Measurements from ENCODE around the gene ATF7IP2. TPM values are rescaled to one million over a fixed set of nuclear protein-coding genes. Genes with fewer than 3 reads are reported as not detected.
A peak's percentile ranks its signal among the peaks of the same experiment; 100 is the strongest.

Gene ATF7IP2
- total and polyA plus RNA-seq, 2 of the 13 experiments (the other 11 are each of a cell fraction or from before 2014, with no cell fraction given): 117 to 217 TPM

DNA sequence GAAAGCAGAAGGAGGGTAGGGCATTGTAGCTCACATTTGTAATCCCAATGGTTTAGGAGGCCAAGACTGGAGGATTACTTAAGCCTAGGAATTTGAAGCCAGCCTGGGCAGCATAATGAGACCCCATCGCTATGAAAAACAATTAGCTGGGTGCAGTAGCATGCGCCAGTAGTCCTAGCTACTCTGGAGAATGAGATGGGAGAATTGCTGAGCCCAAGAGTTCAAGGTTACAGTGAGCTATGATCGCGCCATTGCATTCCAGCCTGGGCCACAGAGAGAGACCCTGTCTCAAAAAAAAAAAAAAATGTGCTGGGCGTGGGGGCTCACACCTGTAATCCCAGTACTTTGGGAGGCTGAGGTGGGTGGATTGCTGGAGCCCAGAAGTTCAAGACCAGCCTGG, 5.0 kb downstream of the ATF7IP2 start:
- POLR2A ChIA-PET: interaction anchor here (1.6 to 3.0 kb wide), 5 partner anchors 29 to 353 kb away, joined by 4 to 11 read pairs (median 6); partner anchors contain the start of gene NUBP1
- Histone ChIP-seq H3K4me3 (replicated peaks in 1 of 3; ENCODE audit: insufficient read depth in 1 of 3, low read depth in 2 of 3, low read length in 3 of 3) (no peak overlapping the region), H3K4me2 (ENCODE audit: low read depth, low read length) (peak overlapping the region; percentile 99; the same call in 1 of the 2 replicates), H3K36me3 (replicated peaks in 1 of 2; ENCODE audit: control insufficient read depth in 1 of 2, insufficient read depth in 2 of 2, low read length in 2 of 2) (peaks cover 0 to 6% of the 10 kb centered on the region in 2 experiments; a peak in 2 of 5 replicates), H3K27me3 (ENCODE audit: control insufficient read depth in 1 of 2, insufficient read depth in 2 of 2, low read length in 2 of 2) (no peaks in the 10 kb centered on the region; a peak in 1 of 5 replicates), H2AFZ (ENCODE audit: low read length) (no peak overlapping the region), H4K20me1 (ENCODE audit: insufficient read depth, low read length) (peaks cover 14% of the 10 kb centered on the region; the same call in 1 of the 2 replicates), H3K27ac (ENCODE audit: extremely low read length, insufficient read depth, low read length) (peak overlapping the region; percentile 46), H3K9me3 (ENCODE audit: low read length) (no peaks in the 10 kb centered on the region), H3K79me2 (ENCODE audit: insufficient read depth, low read length) (peaks cover 86% of the 10 kb centered on the region), H3K9ac (ENCODE audit: insufficient read depth, low read depth, low read length) (no peak overlapping the region), H3K4me1 (ENCODE audit: insufficient read depth, low read length) (peaks cover 73% of the 10 kb centered on the region)
- 91% methylated on average over 5 of the region's 5 CpGs for WGBS (ENCODE audit: low lambda C conversion rate)
- ATAC-seq (peak; percentile 4), DNase-seq (ENCODE audit: low spot score) (peak; percentile 69), FAIRE-seq (no peak)
- intact Hi-C loops (cut with micrococcal nuclease; ENCODE audit: unreplicated experiment): no loop called here
- in situ Hi-C loops (cut with HindIII; ENCODE audit: extremely low pct_ligation_motif_present, low pct_unique_long_range_greater_than_20kb): no loop called here
- BruUV-seq (replicated peaks): no TSS peak
- CTCF ChIA-PET (ENCODE audit: low intra/inter-chr PET ratio, low total read pairs): no interaction called here
- TF ChIP-seq HNF4A (CRISPR knock-in tag; IDR thresholded peaks at IDR 0.05) (peak; percentile 57), ZBTB38 (CRISPR knock-in tag; IDR thresholded peaks at IDR 0.05) (peak; percentile 86; the same call in 1 of the 2 replicates), HDAC1 (CRISPR knock-in tag; IDR thresholded peaks at IDR 0.05) (peak; percentile 11; the same call in 1 of the 2 replicates), ZNF589 (CRISPR knock-in tag; conservative IDR thresholded peaks at IDR 0.05) (no peak), ZBTB7B (CRISPR knock-in tag; IDR thresholded peaks at IDR 0.05) (0 out of 2 replicates have a peak, but pooled peaks have one; percentile 24), MAZ (IDR thresholded peaks at IDR 0.05; ENCODE audit: borderline replicate concordance, low read depth, low read length) (no peak), MAZ (CRISPR knock-in tag; IDR thresholded peaks at IDR 0.05; ENCODE audit: low read depth) (0 out of 2 replicates have a peak, but pooled peaks have one; percentile 46), KDM2A (CRISPR knock-in tag; IDR thresholded peaks at IDR 0.05; ENCODE audit: borderline replicate concordance, low read depth) (no peak), ZNF281 (CRISPR knock-in tag; IDR thresholded peaks at IDR 0.05; ENCODE audit: borderline replicate concordance) (no peak), POGZ (CRISPR knock-in tag; IDR thresholded peaks at IDR 0.05) (peak; percentile 87; the same call in 1 of the 2 replicates), ZMYM4 (CRISPR knock-in tag; IDR thresholded peaks at IDR 0.05) (peak; percentile 84), ZNF572 (CRISPR knock-in tag; IDR thresholded peaks at IDR 0.05) (0 out of 2 replicates have a peak, but pooled peaks have one; percentile 48), JUND (CRISPR knock-in tag; IDR thresholded peaks at IDR 0.05) (no peak), ZNF296 (CRISPR knock-in tag; conservative IDR thresholded peaks at IDR 0.05) (no peak), ZNF839 (CRISPR knock-in tag; IDR thresholded peaks at IDR 0.05; ENCODE audit: borderline replicate concordance) (no peak), ZNF670 (CRISPR knock-in tag; IDR thresholded peaks at IDR 0.05; ENCODE audit: borderline replicate concordance) (no peak; the same call in 1 of the 2 replicates)
- TF ChIP-seq, protein P1, sequence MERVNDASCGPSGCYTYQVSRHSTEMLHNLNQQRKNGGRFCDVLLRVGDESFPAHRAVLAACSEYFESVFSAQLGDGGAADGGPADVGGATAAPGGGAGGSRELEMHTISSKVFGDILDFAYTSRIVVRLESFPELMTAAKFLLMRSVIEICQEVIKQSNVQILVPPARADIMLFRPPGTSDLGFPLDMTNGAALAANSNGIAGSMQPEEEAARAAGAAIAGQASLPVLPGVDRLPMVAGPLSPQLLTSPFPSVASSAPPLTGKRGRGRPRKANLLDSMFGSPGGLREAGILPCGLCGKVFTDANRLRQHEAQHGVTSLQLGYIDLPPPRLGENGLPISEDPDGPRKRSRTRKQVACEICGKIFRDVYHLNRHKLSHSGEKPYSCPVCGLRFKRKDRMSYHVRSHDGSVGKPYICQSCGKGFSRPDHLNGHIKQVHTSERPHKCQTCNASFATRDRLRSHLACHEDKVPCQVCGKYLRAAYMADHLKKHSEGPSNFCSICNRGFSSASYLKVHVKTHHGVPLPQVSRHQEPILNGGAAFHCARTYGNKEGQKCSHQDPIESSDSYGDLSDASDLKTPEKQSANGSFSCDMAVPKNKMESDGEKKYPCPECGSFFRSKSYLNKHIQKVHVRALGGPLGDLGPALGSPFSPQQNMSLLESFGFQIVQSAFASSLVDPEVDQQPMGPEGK (CRISPR knock-in tag; IDR thresholded peaks at IDR 0.05): 0 out of 2 replicates have a peak, but pooled peaks have one; percentile 16
- TF ChIP-seq, protein P2, sequence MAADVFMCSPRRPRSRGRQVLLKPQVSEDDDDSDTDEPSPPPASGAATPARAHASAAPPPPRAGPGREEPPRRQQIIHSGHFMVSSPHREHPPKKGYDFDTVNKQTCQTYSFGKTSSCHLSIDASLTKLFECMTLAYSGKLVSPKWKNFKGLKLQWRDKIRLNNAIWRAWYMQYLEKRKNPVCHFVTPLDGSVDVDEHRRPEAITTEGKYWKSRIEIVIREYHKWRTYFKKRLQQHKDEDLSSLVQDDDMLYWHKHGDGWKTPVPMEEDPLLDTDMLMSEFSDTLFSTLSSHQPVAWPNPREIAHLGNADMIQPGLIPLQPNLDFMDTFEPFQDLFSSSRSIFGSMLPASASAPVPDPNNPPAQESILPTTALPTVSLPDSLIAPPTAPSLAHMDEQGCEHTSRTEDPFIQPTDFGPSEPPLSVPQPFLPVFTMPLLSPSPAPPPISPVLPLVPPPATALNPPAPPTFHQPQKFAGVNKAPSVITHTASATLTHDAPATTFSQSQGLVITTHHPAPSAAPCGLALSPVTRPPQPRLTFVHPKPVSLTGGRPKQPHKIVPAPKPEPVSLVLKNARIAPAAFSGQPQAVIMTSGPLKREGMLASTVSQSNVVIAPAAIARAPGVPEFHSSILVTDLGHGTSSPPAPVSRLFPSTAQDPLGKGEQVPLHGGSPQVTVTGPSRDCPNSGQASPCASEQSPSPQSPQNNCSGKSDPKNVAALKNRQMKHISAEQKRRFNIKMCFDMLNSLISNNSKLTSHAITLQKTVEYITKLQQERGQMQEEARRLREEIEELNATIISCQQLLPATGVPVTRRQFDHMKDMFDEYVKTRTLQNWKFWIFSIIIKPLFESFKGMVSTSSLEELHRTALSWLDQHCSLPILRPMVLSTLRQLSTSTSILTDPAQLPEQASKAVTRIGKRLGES (CRISPR knock-in tag; IDR thresholded peaks at IDR 0.05; ENCODE audit: borderline replicate concordance): no peak
